ENCODE measurements around the gene ADAT2. TPM values are rescaled to one million over a fixed set of nuclear protein-coding genes. Genes with fewer than 3 reads are reported as not detected.

Gene ADAT2
- total and polyA plus RNA-seq, 2 donors (not counting 3 experiments of a cell fraction or from before 2014, with no cell fraction given): 5.4 to 9.8 TPM

DNA sequence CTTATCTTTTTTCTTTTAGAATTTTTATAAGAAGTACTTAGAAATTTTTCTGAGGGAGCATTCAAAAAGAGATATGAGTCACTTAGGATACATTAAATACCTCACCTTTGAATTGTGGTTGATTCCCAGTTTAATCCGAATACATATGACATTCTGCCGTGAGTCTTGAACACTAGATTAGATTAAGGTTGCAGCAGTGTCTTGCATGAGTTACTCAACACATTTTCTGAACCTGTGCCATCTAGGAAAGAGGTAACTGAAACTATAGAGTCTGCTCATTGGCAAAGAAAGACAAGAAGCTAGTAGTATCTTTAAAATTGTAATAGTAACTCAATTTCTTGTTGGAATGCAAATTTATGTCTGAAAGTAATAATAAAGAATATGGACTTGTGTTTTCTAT is 15.1 kb upstream of the ADAT2 start:
- Histone ChIP-seq H3K9ac (replicated peaks; ENCODE audit: extremely low read depth, insufficient read depth, low read length) (no peak overlapping the region), H3K4me3 (replicated peaks in 1 of 3; ENCODE audit: insufficient read depth in 1 of 3, low read depth in 1 of 3, low read length in 3 of 3) (no peak overlapping the region), H3K79me2 (ENCODE audit: control insufficient read depth, insufficient read depth, low read length) (no peaks in the 10 kb centered on the region), H3K4me1 (ENCODE audit: control insufficient read depth, extremely low read depth, insufficient read depth, low read length) (no peaks in the 10 kb centered on the region), H3K4me2 (ENCODE audit: insufficient read depth, low read length) (no peak overlapping the region), H3K36me3 (ENCODE audit: control insufficient read depth in 2 of 2, extremely low read depth in 1 of 2, insufficient read depth in 2 of 2, low read length in 2 of 2) (peaks cover 0 to 2% of the 10 kb centered on the region in 2 experiments), H3K27me3 (ENCODE audit: control insufficient read depth in 2 of 2, insufficient read depth in 2 of 2, low read length in 2 of 2) (no peaks in the 10 kb centered on the region), H3K9me3 (replicated peaks; ENCODE audit: control insufficient read depth, insufficient read depth, low read length) (no peaks in the 10 kb centered on the region), H4K20me1 (replicated peaks; ENCODE audit: control insufficient read depth, extremely low read depth, insufficient read depth, low read length) (no peaks in the 10 kb centered on the region), H2AFZ (ENCODE audit: low read depth, low read length) (no peak overlapping the region), H3K27ac (ENCODE audit: insufficient read depth, low read depth, low read length) (no peak overlapping the region), H3K9me1 (replicated peaks; ENCODE audit: control insufficient read depth, extremely low read depth, insufficient read depth, low read length) (no peaks in the 10 kb centered on the region)
- no peak for FAIRE-seq
- TF ChIP-seq CTCF (IDR thresholded peaks at IDR 0.05; ENCODE audit: extremely low read depth in 1 of 2, insufficient read depth in 1 of 2, low read depth in 1 of 2, low read length in 2 of 2) (no peak), GATA2 (IDR thresholded peaks at IDR 0.05; ENCODE audit: insufficient read depth, insufficient read length, low read depth, low read length) (no peak), POLR2A (IDR thresholded peaks at IDR 0.05; ENCODE audit: low read depth, low read length) (no peak), POLR2AphosphoS5 (IDR thresholded peaks at IDR 0.05; ENCODE audit: insufficient read depth, low read depth, low read length) (no peak), EZH2 (IDR thresholded peaks at IDR 0.05; ENCODE audit: borderline replicate concordance, low read depth, low read length, severe bottlenecking) (no peak), MAX (IDR thresholded peaks at IDR 0.05; ENCODE audit: insufficient read depth, insufficient read length) (no peak), MYC (IDR thresholded peaks at IDR 0.05; ENCODE audit: low read depth, low read length) (no peak), JUN (IDR thresholded peaks at IDR 0.05; ENCODE audit: borderline replicate concordance, insufficient read depth, insufficient read length, low read depth) (no peak), FOS (IDR thresholded peaks at IDR 0.05; ENCODE audit: borderline replicate concordance, insufficient read depth, low read length) (no peak)
- ChIA-PET POLR2A (no interaction called here), CTCF (no interaction called here)
- intact Hi-C loops (cut with micrococcal nuclease) (no loop called here), dilution Hi-C loops (cut with MboI; ENCODE audit: extremely low pct_ligation_motif_present, low sequenced_read_pairs) (no loop called here)
- no peak for DNase-seq (ENCODE audit: low read depth, low spot score)
- BruUV-seq (replicated peaks): no TSS peak
